ENCODE measurements around the gene NTM.

NTM gene

DNA sequence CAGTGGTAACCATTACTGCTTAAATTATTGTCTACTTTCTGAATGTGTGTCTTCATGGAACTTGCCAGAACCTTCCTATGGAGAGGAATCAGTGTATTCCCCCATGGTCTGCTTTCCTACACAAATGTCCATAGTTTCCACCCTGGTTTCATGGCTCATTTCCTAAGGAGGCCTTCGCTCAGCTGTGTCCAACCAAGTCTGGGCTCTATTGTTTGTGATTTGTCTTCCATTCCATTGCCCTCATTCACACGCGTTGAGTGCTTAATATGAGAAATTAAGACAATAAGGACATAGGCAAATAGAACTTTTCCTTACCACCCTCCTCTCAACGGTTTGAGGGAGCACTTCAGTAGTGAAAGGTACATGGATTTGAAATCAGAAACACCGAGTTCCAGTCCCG is 510.6 kb downstream of the NTM start:
- no peak for DNase-seq

GRCh38 chr11:131883332-131883731 is 512.9 kb downstream of the NTM start:
- no peak for DNase-seq

DNA sequence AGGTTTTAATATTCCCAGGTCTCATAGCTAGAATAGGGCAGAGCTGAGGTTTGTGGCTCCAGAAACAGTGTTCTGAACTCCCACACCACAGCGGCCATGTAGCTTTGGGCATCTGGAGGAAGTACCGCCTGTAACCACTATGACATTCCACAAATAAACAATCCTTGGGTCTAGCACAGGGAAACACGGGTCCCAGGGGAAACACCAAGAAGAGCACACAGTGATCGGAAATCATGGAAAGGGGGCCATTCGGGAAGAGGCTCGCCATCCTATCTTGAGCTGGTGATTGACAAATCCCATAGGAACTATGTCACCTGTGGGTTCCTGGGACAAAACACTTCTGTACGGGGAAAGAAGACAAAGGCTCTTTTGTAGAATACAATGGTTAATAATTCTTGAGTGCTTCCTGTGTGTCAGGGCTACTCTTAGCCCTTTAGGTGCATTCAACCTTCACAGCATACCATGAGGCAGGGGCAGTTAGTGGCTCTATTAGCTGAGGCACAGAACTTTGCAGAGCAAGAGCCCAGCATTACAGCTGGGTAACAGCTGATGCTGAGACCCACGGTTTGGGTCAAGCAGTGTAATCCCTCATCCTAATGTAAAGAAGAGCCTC is 514.2 kb downstream of the NTM start:
- no peak for DNase-seq

GRCh38 chr11:131885431-131885830 is 515.0 kb downstream of the NTM start:
- no peak for DNase-seq

DNA sequence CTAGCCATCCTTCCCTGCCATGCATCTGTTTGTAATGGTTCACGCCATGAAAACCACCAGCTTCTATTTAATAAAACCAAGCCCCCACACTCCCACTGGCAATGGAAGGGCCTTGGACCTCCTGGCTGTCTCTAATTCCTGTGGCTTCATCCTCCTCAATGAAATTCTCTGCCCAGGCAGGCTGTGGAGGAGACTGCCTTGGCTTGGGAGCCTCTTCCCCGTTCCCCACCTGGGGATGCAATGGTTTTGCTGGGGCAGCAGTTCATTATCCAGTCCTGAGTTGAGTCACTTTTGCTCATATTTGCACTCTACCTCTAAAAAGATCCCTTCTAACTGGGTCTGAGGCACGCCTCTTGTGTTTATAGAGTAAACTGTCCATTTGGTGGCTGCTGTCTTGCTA is 515.8 kb downstream of the NTM start:
- DNase-seq = no peak

DNA sequence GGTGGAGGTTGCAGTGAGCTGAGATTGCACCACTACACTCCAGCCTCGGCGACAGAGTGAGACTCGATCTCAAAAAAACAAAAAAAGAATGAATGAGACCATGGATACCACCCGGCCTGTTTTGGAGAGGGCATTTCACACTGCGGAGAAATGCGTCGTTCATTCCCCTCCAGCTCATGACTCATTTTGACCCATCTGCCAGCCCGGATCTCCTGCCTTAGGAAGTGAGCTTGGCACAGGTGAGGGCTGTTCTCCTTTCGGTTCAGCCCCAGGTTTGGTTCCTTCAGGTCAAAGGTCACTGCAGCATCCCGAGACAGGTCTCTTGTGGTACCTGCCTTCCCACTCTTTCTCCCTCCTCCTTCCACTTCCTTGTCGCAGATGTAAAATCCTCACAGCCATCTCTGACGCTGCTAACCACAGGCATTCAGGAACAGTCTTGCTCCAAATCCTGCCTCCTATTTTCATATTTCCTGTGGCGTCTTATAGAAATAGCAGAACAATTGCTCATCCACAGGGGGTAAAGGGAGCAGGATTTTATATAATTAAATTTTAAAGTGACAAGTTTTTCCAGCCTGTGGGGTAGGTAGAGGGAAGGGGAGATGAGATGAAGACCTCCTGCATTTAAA is 517.9 kb downstream of the NTM start:
- DNase-seq = no peak

- no peak for DNase-seq
Measured at GRCh38 chr11:131889146-131889577, 518.7 kb downstream of the NTM start.

GRCh38 chr11:131889760-131890581 is 519.6 kb downstream of the NTM start:
- no peak for DNase-seq

- DNase-seq = no peak
Measured at GRCh38 chr11:131893103-131893890, 522.9 kb downstream of the NTM start.

DNA sequence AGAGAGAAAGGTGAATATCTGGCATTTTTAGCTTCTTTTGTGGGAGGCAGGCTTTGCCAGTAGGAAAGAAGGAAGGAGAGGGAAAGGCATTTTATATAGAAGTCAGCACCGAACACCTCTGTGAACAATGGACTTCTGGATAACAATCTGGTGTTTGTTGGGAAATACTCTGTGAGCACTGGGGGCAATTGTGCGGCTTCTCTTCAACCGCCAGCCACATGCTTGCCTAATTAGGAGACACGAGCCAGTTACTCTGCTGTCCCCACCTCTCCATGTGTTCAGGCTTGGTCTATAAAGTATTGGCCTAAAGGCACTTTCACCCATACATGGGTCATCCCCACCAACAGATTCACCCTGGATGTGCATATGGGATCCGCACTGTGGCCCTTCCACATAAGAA is 523.6 kb downstream of the NTM start:
- no peak for DNase-seq

- DNase-seq = no peak
Measured at GRCh38 chr11:131894615-131895544, 524.5 kb downstream of the NTM start.

DNA sequence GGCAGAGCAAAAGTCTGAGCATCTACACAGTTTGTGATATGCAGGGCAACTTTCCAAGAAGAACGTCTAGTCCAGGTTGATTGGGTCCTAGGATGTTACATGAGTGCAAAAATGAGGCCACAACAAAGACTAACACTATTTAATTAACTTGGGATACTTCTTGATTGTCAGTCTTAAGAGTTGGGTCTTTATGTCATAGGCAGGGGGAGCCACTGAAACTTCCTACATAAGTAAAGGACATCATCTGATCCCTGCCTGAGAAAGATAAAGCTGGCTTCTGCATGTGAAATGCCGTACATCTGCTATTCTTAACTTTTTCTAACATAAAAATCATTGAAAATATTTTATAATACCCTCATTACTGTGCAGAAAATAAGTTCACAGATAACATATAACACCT is 525.5 kb downstream of the NTM start:
- DNase-seq = no peak

DNA sequence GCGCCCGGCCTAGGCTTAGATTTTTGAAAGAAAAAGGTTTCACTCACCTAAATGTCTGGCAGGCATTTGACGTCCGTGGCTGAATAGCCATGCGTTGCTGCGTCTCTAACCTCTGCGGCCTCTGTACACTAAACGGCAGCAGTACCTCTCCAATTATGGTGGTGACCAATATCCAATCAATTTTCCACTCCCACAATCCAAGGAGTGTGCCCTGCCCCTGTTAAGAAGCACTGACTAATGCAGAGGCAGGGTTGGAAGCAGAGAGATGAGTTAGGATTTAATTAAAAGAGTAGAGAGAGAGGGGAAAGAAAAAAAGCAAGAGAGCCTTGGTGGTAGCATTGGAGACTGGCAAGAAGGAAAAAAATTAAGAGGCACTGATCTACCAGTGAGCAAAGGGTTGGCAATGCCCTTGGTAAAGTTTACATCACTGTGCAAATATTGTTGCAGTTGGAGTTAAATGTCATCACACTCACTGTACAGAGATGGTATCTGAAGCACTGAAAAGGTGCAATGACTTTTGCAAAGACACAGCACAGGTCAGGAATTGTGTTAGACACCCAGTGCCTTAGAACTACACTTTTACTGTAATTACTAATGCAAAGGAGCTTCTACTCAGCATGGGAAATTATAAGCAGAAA is 526.7 kb downstream of the NTM start:
- DNase-seq = no peak

DNA sequence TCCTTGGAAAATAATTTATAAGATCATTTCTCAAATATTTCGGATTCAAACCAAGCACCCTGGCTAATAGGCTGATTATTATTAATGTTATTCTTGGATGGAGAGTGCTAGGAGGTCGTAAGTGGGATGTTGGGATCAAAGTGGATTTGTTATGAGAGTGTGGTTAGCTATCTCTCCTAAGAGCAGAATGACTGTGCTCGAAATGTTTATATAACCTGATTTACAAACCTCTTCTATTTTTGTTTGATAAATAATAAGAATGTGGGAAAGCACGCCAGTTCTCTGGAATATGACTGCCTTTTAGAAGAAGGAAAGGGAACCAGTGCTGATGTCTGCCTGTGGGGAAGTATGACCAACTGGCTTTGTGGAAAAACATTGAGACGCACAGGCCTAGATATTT is 527.5 kb downstream of the NTM start:
- DNase-seq = no peak

GRCh38 chr11:131898949-131899348 is 528.5 kb downstream of the NTM start:
- DNase-seq = no peak

- no peak for DNase-seq
Measured at GRCh38 chr11:131899950-131900580, 529.6 kb downstream of the NTM start.

DNA sequence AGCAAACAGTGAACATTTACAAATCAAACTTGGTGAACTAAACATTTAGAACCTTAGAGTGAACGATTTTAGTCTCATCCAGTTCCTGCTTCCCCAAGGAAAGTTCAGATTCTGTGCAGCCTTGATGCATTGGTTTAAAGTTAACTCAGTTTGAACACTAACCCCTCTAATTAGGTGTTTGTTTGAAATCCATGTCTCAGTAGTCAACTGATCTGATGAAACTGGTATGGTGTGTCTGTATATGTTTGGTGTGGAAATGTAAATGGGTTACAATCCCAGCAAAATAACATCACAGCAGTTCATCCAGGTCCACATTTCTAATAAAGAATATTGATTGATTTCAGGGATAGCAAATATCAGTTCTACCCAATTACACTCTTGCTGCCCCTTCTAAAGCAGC is 532.0 kb downstream of the NTM start:
- no peak for DNase-seq

DNA sequence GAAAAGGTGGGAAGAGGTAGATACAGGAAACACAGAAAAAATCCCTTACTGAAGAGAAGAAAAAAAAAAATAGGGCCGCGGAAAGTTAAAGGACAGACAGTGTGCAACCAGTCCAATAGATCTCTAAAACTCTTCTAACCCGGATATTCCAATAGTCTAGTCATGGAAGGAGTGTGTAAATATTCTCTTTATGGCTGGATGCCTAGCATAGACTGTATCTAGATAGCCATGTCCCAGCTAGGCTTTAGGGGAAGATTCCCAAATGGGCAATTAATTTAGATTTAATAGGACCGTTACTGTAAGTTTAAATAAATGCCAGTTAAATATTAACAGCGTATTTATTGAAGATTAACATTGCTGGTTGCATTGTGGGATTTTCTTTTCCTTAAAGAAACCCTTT is 532.7 kb downstream of the NTM start:
- DNase-seq = no peak

DNA sequence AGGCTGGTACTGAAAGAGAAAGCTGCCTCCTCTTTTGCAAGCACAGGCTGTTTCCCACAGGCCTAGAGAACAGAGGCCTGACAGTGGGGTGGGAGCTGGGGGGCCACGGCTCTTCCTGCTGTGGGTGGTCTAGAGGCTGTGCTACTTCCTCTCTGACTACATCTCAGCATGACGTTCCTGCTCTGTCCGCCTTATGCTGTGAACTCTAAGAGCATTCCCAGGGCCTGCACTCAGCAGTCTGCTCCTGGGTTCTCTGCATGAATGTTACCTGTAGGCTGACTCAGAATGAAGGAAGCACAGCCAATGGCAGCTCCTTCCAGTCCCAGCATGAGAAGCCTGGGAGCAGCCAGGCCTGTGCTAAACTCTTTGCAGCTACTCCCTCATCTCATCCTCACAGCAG is 534.3 kb downstream of the NTM start:
- no peak for DNase-seq

- no peak for DNase-seq
Measured at GRCh38 chr11:131906963-131907362, 536.5 kb downstream of the NTM start.

DNA sequence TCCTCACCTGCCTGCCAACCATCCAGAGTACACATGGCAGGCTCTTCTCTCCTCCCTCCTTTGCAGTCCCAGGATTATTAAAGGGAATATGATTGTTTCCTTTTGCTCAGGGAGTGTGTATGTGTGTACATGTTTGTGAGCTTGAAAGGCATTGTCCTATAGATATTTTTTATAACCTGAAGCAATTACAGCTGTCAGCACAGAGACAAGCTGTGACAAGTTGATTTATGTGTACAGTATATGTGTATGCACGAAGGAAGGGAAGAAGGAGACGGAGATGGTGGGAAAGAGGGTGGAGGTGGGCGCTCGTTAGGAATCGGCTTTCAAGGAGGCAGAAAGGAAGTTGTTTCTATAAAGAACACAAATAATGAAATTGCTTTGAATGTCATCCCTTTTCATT is 537.0 kb downstream of the NTM start:
- no peak for DNase-seq
